ENCODE data around the gene SLC35G6.

The SLC35G6 gene

DNA sequence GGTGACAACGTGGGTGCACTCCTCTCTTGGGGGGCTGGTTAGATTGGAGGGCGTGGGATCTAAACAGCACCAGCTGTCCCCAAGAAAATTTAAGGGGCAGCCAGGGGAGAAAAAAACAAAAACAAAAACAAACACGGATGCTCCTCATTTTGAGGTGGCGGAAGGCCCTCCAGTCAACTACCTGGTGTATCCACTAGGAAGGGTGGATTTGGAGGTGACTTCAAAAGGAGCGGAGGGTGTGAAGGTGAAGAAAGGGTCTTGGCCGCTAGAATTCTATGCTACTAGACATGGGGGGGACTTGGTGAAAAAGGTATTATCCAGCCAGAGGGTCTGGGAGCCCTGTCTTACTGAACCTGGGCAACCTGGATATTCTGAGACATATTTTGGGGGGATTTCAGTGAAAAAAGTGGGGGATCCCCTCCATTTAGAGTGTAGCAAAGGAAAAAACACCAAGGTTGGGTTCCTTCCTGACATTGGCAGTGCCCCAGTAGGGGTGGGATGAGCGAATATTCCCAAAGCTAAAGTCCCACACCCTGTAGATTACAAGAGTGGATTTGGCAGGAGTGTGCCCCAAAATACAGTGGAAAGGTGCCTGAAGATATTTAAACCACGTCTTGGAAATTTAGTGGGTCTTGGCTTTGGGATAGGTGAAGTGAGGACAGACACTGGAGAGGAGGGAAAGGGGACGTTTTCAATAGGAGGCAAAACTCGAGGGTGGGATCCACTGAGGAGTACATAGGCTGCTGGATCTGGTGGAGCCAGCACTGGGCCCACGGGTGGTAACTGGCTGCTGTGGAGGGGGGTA lies 42.4 kb upstream of the SLC35G6 start:
- no peak for TF ChIP-seq CTCF (conservative IDR thresholded peaks at IDR 0.05; ENCODE audit: low read depth)
- CTCF ChIA-PET: interaction anchor here (0.6 to 4.3 kb wide), 2 partner anchors 89 to 122 kb away, joined by 3 to 28 read pairs; partner anchors contain the start of gene SENP3
- no peak for DNase-seq (ENCODE audit: low spot score)
- POLR2A ChIA-PET (ENCODE audit: low non-redundant PET): interaction anchor here (0.6 to 1.1 kb wide), 2 partner anchors 46 to 114 kb away, joined by 3 to 4 read pairs; no protein-coding TSS in a partner anchor
- H3K27ac ChIP-seq: peak overlapping the region; percentile 92

- no peak for DNase-seq (ENCODE audit: low spot score)
- ChIA-PET POLR2A (ENCODE audit: low non-redundant PET) (interaction anchor here (0.7 kb wide), 1 partner anchor 16 kb away, joined by 3 read pairs; no protein-coding TSS in a partner anchor), CTCF (interaction anchor here (0.6 to 4.3 kb wide), 3 partner anchors 36 to 121 kb away, joined by 3 to 28 read pairs (median 5); partner anchors contain the start of gene SENP3)
- TF ChIP-seq CTCF (conservative IDR thresholded peaks at IDR 0.05; ENCODE audit: low read depth): no peak
- H3K27ac ChIP-seq: peak within 1 kb of the TSS; percentile 92
Observed at GRCh38 chr17:7439462-7440112, 41.7 kb upstream of the SLC35G6 start, which contains the start of gene FGF11. Gene FGF11, plus strand, starts transcription at chr17:7439512. Its CDS starts 109 bp downstream, at chr17:7439621.

DNA sequence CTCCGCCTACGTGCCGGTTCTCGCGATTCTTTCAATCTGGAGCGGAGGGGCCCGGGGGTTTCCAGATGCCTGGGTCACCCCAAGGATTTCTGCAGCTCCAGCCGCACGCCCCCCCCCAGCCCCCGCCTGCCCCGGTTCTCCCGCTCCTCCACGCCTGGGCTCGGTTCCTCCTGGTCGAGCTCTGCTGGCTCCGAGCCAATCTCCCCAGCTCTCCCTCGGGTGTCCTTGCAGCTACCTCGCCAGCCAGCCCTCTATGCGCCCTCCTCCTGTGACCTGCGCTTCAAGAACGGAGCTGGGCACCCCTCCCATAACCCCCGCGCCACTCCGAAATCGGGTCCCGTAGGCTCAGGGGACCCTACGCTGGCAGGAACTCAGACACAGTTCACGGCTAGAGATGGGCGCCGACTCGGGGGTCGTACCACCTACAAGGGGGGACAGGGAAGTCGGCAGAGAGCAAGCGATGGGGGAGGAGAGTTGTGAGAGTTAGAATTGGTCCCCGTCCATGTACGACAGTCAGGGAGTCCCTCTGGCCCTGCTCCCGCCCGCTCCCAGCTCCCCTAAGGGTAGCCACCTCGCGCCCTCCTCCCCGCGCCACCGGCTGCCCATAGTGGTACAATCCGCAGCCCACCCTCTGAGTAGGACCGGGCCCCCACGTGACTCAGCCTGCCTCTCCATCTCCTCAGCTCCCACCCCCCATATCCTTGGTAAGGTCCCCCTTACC lies 41.0 kb upstream of the SLC35G6 start:
- ChIA-PET CTCF (interaction anchor here (0.6 to 4.3 kb wide), 5 partner anchors 36 to 121 kb away, joined by 3 to 28 read pairs (median 4); partner anchors contain the start of gene SENP3), POLR2A (ENCODE audit: low non-redundant PET) (interaction anchor here (0.7 to 0.8 kb wide), 4 partner anchors 11 to 63 kb away, joined by 3 to 4 read pairs (median 3); no protein-coding TSS in a partner anchor)
- no peak for TF ChIP-seq CTCF (conservative IDR thresholded peaks at IDR 0.05; ENCODE audit: low read depth)
- peak overlapping the region; percentile 84 for H3K27ac ChIP-seq
- DNase-seq (ENCODE audit: low spot score): no peak

DNA sequence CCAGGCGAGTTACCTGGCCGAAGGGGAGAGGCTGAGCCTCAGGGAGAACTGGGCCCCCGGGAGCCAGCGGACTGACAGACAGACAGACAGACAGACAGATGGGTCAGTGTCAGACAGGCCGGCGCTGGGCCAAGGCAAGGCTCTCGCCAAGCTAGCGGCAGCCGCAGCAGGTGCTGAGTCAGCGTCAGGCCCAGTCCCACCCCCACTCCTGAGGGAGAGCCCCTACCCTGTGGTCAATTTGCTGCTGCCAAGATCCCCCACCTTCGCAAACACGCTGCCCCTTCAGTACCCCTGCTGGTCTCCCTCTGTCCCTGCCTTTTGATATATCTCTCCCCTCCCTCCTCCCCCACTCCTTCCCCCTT lies 40.4 kb upstream of the SLC35G6 start:
- POLR2A ChIA-PET (ENCODE audit: low non-redundant PET): interaction anchor here (0.7 to 1.1 kb wide), 4 partner anchors 10 to 119 kb away, joined by 3 to 10 read pairs (median 4); no protein-coding TSS in a partner anchor
- no peak for DNase-seq (ENCODE audit: low spot score)
- CTCF ChIA-PET: interaction anchor here (1.0 to 1.5 kb wide), 3 partner anchors 35 to 120 kb away, joined by 3 to 4 read pairs (median 3); no protein-coding TSS in a partner anchor
- H3K27ac ChIP-seq: peak overlapping the region; percentile 84
- no peak for TF ChIP-seq CTCF (conservative IDR thresholded peaks at IDR 0.05; ENCODE audit: low read depth)

GRCh38 chr17:7441266-7441665 lies 40.0 kb upstream of the SLC35G6 start:
- H3K27ac ChIP-seq: peak overlapping the region; percentile 84
- no peak for DNase-seq (ENCODE audit: low spot score)
- POLR2A ChIA-PET (ENCODE audit: low non-redundant PET): interaction anchor here (0.7 to 1.1 kb wide), 4 partner anchors 10 to 119 kb away, joined by 3 to 10 read pairs (median 4); no protein-coding TSS in a partner anchor
- TF ChIP-seq CTCF (conservative IDR thresholded peaks at IDR 0.05; ENCODE audit: low read depth): no peak
- CTCF ChIA-PET: interaction anchor here (1.1 to 1.5 kb wide), 2 partner anchors 86 to 119 kb away, joined by 3 to 4 read pairs; no protein-coding TSS in a partner anchor
